Omental fat pad (tissue), 4 donors: Measurements from ENCODE around the gene OR2A2. TPM values are rescaled to one million over a fixed set of nuclear protein-coding genes. Genes with fewer than 3 reads are reported as not detected.
"Not testable (repeated sequence)": the region's sequence is repeated elsewhere in the genome, so short reads cannot be mapped to it uniquely, and the experiment has no call there.

Experiments used
- ATAC-seq: fragments of 150-250 bp; one replicate; pipeline ENCODE4 v1.9.1; 2016; ENCODE audit warnings: mild to moderate bottlenecking, moderate library complexity; ENCODE audit not compliant: low FRiP score
- DNase-seq: peaks from one replicate; pipeline ENCODE4 v3.0.0-alpha.2; 2019; ENCODE audit warnings: low spot score
- total RNA-seq, 4 donors: library from RNA; depleted of rRNA; stranded (reverse); fragments of >200 nt; gene quantifications; one replicate each; pipeline ENCODE4 v1.1.0, GENCODE V29; 2016
- TF ChIP-seq, protein P1 (sequence below), 3 donors: fragments of 450-650 bp; IDR thresholded peaks; one replicate each; pipeline ENCODE4 v1.5.1; 2016 to 2017; ENCODE audit warnings: antibody characterized with exemption in 3 of 3, mild to moderate bottlenecking in 3 of 3, moderate library complexity in 2 of 3

The OR2A2 gene
- total RNA-seq, 4 donors from 2014 or later = not detected

DNA sequence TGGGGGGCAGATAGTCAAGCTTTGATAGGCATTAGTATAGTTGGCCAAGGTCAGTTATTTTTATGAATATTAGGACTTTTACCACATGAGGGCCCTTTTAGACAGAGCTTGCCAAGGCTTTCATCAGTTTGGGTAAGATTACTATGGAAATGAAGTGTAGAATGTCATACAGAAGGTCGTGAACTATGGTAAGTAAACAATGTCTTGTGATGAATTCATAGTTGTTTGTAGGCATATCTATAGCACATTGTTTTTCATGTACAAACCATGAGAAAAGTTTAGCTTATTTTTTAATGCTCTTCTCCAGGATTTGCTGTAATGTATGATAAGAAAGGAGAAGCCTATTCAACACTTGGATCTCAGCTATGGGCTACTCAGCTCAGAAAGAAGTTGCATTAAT lies 4.3 kb downstream of the OR2A2 start:
- DNase-seq = no peak
- no peak for ATAC-seq
- TF ChIP-seq, protein P1, sequence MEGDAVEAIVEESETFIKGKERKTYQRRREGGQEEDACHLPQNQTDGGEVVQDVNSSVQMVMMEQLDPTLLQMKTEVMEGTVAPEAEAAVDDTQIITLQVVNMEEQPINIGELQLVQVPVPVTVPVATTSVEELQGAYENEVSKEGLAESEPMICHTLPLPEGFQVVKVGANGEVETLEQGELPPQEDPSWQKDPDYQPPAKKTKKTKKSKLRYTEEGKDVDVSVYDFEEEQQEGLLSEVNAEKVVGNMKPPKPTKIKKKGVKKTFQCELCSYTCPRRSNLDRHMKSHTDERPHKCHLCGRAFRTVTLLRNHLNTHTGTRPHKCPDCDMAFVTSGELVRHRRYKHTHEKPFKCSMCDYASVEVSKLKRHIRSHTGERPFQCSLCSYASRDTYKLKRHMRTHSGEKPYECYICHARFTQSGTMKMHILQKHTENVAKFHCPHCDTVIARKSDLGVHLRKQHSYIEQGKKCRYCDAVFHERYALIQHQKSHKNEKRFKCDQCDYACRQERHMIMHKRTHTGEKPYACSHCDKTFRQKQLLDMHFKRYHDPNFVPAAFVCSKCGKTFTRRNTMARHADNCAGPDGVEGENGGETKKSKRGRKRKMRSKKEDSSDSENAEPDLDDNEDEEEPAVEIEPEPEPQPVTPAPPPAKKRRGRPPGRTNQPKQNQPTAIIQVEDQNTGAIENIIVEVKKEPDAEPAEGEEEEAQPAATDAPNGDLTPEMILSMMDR (IDR thresholded peaks at IDR 0.05) = no peak

DNA sequence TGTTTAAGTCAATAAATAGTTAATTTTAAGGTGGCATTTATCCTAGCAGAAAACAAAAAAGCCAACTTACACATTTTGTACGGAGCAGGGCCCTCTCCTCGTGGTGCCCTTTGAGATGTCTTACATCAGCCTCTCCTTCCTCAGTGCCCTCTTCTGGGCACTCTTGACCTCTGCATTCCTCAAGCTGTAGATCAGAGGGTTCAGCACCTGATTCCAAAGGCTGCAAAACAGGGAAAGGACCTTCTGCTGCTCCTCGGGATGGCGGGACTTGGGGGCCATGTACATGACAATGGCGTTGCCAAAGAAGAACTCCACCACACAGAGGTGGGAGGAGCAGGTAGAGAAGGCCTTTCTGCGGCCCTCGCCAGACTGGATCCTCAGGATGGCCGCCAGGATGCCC lies 9.0 kb downstream of the OR2A2 start:
- DNase-seq = no peak
- TF ChIP-seq, protein P1 (IDR thresholded peaks at IDR 0.05) = no peak
- ATAC-seq = no peak

DNA sequence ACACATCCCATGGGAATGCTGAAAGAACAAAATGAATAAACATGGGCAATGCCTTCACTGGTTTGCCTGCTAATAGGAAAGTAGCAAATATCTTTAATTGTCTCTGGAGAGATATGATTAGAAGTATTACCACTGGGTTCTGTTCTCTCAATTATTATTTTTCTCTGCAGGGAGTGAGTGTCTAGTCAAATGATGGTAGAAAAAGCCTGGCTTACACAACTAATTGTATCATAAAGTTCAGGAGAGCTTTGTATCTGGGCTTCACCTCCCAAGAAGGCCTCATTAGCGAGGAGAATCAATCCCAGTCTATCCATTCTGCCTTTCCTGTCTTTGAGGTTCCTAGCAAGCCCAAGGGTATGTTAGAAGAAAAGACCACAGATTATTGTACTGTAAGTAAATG lies 13.5 kb downstream of the OR2A2 start, which contains the start of gene OR2A14:
TSS of gene OR2A14 (plus strand) at position 301 of the 400 bp plus-strand sequence. CDS start 5,937 bp downstream, outside the sequence.
- DNase-seq (no peak), ATAC-seq (no peak)
- TF ChIP-seq, protein P1 (IDR thresholded peaks at IDR 0.05) = no peak

DNA sequence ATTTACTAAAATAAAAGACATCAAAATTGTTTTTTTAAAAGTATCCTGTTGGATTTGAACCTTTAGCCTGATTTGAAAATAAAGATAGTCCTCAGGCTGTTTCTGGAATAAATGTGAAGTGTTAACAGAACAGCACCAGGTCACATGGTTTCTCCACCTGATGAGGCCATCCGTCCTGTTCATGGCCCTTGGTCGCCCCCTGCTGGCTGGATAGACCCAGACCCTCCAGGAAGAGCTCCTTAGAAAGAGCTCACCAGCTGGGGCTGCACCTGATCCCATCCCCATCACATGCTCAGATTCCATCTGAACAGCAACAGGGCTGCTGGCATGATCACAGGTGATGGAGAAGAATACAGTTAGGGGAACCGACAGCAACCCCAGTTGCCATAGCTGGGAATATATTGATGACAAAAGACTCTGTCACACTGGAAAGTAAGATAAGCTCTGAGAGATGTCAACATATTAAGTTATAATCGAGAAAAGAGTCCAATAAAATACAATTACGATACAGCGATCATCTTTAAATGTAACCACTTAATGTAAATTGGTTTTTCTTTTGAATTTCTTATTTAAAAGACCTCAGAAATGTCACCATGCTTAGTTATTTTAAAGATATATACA lies 18.4 kb downstream of the OR2A2 start:
- DNase-seq (peak; percentile 96), ATAC-seq (peak; percentile 87)
- TF ChIP-seq, protein P1 (IDR thresholded peaks at IDR 0.05) = peak in 1 of 3 donors; percentile 47

DNA sequence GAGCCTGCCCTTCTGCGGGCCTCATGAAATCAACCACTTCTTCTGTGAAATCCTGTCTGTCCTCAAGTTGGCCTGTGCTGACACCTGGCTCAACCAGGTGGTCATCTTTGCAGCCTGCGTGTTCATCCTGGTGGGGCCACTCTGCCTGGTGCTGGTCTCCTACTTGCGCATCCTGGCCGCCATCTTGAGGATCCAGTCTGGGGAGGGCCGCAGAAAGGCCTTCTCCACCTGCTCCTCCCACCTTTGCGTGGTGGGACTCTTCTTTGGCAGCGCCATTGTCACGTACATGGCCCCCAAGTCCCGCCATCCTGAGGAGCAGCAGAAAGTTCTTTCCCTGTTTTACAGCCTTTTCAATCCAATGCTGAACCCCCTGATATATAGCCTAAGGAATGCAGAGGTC lies 20.2 kb downstream of the OR2A2 start:
- DNase-seq = not testable (repeated sequence)

DNA sequence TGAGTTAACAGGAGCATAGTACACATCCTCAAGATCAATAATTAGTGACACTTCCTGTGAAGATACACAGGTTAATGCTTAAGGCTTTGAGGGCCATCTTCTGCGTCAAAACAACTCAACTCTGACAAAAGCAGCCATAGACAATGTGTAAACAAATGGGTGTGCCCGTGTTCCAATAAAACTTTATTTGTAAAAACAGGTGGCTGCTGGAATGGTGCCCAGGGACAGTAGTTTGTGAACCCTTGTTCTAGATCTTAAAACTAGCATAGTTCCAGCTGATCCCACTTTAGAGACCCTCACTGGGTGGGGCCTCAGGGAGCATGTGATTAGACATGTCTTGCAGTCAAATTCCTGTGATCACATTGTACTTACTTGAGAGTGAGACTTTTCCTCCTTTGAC lies 21.3 kb downstream of the OR2A2 start:
- DNase-seq = no peak
- TF ChIP-seq, protein P1 (IDR thresholded peaks at IDR 0.05) = no peak
- no peak for ATAC-seq

More for the DNA sequence above, 20.2 kb downstream of the OR2A2 start:
- ATAC-seq = not testable (repeated sequence)

DNA sequence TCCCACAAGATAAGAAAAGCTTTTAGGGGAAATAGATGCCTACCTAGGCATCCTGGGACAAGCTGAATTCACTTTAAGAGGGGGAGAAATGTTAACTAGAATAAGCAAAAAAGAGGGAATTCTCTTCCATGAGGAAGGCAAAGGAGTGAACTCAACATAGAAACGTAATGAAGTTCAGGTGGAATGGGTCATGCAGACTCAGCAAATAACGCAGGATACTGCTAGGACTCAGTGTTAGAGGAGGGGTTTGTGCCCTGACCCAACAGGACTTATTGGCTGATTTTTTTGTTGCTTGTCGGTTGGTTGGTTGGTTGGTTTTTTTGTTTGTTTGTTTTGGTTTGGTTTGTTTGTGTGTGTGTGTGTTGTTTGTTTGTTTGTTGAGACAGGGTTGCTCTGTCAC lies 22.9 kb downstream of the OR2A2 start:
- ATAC-seq = no peak
- no peak for DNase-seq
- TF ChIP-seq, protein P1 (IDR thresholded peaks at IDR 0.05) = no peak
